Liver (tissue), 3 donors: ENCODE results near the gene SAMD14.

Experiments
- FOXA1 ChIP-seq: IDR thresholded peaks from 2 replicates; pipeline ENCODE4 v1.6.1; 2016; ENCODE audit warnings: antibody characterized with exemption
- FOXA2 ChIP-seq: IDR thresholded peaks from 2 replicates; pipeline ENCODE4 v1.6.1; 2016; ENCODE audit warnings: antibody characterized with exemption
- GABPA ChIP-seq, 2 donors: IDR thresholded peaks in 1 of 2; conservative IDR thresholded peaks in 1 of 2; 2 replicates each; pipeline ENCODE4 v1.6.1; 2016; ENCODE audit warnings: antibody characterized with exemption in 2 of 2, mild to moderate bottlenecking in 1 of 2, moderate library complexity in 1 of 2
- RAD21 ChIP-seq, 2 donors: IDR thresholded peaks; 2 replicates each; pipeline ENCODE4 v1.6.1; 2016; ENCODE audit warnings: antibody characterized with exemption in 2 of 2, mild to moderate bottlenecking in 2 of 2
- TAF1 ChIP-seq: conservative IDR thresholded peaks from 2 replicates; pipeline ENCODE4 v1.6.1; 2016; ENCODE audit warnings: antibody characterized with exemption, mild to moderate bottlenecking
- YY1 ChIP-seq: IDR thresholded peaks from 2 replicates; pipeline ENCODE4 v1.6.1; 2016; ENCODE audit warnings: antibody characterized with exemption, mild to moderate bottlenecking
- TF ChIP-seq, protein P1 (sequence below): fragments of 150-350 bp; IDR thresholded peaks from 2 replicates; pipeline ENCODE4 v1.5.1; 2017; ENCODE audit warnings: improper control_type of control experiment, low read depth, low read length; ENCODE audit not compliant: missing input control
- TF ChIP-seq, protein P2 (sequence below): IDR thresholded peaks from 2 replicates; pipeline ENCODE4 v1.6.1; 2016; ENCODE audit warnings: antibody characterized with exemption
- TF ChIP-seq, protein P3 (sequence below): IDR thresholded peaks from 2 replicates; pipeline ENCODE4 v1.6.1; 2016; ENCODE audit warnings: antibody characterized with exemption
- TF ChIP-seq, protein P4 (sequence below): IDR thresholded peaks from 2 replicates; pipeline ENCODE4 v1.6.1; 2016; ENCODE audit warnings: antibody characterized with exemption, mild to moderate bottlenecking
- donor health status: healthy.
- donor health status: healthy.

DNA sequence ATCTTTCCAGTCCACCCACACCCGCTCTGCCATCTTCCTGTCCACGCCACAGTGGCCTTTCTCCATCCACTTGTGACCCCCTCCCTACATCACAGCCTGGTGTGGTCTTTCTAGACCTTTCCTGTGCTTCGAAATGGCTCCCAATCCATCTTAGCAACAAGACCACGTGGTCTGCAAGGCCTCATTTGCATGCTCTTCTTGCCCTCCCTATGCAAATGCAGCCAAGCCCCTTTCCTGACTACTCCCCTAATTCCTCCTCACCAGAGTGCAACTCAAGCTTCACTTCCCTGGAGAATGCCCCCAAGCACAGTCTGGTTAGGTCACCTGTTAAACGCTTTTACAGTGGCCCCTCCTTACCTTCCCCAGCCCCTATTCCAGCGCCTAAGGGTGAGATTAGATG, 14.4 kb upstream of the SAMD14 start:
- TF ChIP-seq FOXA1, result no peak
- TF ChIP-seq TAF1, result no peak
- TF ChIP-seq, protein P1, sequence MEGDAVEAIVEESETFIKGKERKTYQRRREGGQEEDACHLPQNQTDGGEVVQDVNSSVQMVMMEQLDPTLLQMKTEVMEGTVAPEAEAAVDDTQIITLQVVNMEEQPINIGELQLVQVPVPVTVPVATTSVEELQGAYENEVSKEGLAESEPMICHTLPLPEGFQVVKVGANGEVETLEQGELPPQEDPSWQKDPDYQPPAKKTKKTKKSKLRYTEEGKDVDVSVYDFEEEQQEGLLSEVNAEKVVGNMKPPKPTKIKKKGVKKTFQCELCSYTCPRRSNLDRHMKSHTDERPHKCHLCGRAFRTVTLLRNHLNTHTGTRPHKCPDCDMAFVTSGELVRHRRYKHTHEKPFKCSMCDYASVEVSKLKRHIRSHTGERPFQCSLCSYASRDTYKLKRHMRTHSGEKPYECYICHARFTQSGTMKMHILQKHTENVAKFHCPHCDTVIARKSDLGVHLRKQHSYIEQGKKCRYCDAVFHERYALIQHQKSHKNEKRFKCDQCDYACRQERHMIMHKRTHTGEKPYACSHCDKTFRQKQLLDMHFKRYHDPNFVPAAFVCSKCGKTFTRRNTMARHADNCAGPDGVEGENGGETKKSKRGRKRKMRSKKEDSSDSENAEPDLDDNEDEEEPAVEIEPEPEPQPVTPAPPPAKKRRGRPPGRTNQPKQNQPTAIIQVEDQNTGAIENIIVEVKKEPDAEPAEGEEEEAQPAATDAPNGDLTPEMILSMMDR, result no peak
- TF ChIP-seq GABPA (IDR thresholded peaks at IDR 0.05 in 1 of 2, conservative IDR thresholded peaks at IDR 0.05 in 1 of 2), result no peak
- TF ChIP-seq YY1, result no peak
- TF ChIP-seq, protein P2, sequence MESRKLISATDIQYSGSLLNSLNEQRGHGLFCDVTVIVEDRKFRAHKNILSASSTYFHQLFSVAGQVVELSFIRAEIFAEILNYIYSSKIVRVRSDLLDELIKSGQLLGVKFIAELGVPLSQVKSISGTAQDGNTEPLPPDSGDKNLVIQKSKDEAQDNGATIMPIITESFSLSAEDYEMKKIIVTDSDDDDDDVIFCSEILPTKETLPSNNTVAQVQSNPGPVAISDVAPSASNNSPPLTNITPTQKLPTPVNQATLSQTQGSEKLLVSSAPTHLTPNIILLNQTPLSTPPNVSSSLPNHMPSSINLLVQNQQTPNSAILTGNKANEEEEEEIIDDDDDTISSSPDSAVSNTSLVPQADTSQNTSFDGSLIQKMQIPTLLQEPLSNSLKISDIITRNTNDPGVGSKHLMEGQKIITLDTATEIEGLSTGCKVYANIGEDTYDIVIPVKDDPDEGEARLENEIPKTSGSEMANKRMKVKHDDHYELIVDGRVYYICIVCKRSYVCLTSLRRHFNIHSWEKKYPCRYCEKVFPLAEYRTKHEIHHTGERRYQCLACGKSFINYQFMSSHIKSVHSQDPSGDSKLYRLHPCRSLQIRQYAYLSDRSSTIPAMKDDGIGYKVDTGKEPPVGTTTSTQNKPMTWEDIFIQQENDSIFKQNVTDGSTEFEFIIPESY, result no peak
- TF ChIP-seq, protein P3, sequence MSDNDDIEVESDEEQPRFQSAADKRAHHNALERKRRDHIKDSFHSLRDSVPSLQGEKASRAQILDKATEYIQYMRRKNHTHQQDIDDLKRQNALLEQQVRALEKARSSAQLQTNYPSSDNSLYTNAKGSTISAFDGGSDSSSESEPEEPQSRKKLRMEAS, result no peak
- TF ChIP-seq, protein P4, sequence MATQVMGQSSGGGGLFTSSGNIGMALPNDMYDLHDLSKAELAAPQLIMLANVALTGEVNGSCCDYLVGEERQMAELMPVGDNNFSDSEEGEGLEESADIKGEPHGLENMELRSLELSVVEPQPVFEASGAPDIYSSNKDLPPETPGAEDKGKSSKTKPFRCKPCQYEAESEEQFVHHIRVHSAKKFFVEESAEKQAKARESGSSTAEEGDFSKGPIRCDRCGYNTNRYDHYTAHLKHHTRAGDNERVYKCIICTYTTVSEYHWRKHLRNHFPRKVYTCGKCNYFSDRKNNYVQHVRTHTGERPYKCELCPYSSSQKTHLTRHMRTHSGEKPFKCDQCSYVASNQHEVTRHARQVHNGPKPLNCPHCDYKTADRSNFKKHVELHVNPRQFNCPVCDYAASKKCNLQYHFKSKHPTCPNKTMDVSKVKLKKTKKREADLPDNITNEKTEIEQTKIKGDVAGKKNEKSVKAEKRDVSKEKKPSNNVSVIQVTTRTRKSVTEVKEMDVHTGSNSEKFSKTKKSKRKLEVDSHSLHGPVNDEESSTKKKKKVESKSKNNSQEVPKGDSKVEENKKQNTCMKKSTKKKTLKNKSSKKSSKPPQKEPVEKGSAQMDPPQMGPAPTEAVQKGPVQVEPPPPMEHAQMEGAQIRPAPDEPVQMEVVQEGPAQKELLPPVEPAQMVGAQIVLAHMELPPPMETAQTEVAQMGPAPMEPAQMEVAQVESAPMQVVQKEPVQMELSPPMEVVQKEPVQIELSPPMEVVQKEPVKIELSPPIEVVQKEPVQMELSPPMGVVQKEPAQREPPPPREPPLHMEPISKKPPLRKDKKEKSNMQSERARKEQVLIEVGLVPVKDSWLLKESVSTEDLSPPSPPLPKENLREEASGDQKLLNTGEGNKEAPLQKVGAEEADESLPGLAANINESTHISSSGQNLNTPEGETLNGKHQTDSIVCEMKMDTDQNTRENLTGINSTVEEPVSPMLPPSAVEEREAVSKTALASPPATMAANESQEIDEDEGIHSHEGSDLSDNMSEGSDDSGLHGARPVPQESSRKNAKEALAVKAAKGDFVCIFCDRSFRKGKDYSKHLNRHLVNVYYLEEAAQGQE, result no peak
- TF ChIP-seq FOXA2, result no peak
- TF ChIP-seq RAD21 (IDR thresholded peaks at IDR 0.05), result no peak
